HEK293 (cell line): Measurements from ENCODE around the gene UCN2.

ENCODE experiments used
- INSM2 ChIP-seq: fragments of 450-650 bp; formaldehyde crosslinking; IDR thresholded peaks from 2 replicates; pipeline ENCODE4 v1.5.1; 2016; ENCODE audit warnings: missing biosample characterization, missing genetic modification characterization
- KLF9 ChIP-seq: fragments of 450-650 bp; formaldehyde crosslinking; IDR thresholded peaks from 2 replicates; pipeline ENCODE4 v1.5.1; 2016; ENCODE audit warnings: missing biosample characterization, missing genetic modification characterization, low read depth
- ZBTB26 ChIP-seq: fragments of 450-650 bp; formaldehyde crosslinking; optimal IDR thresholded peaks from 2 replicates; pipeline ENCODE3; 2016; ENCODE audit warnings: missing biosample characterization, mild to moderate bottlenecking, missing genetic modification characterization
- ZNF274 ChIP-seq, 2 experiments: fragments of 200-500 bp in 1 of 2; fragments of 450-650 bp in 1 of 2; sonication (Bioruptor generic) in 1 of 2; formaldehyde crosslinking in 1 of 2; IDR thresholded peaks; 2 replicates each; pipeline versions ENCODE4 v1.5.1 to v1.6.1; 2014 to 2016; ENCODE audit warnings: borderline replicate concordance in 1 of 2, inconsistent platforms in 1 of 2, low read length in 1 of 2, missing biosample characterization in 1 of 2, missing genetic modification characterization in 1 of 2
- ZNF398 ChIP-seq: fragments of 450-650 bp; formaldehyde crosslinking; IDR thresholded peaks from 2 replicates; pipeline ENCODE4 v1.5.1; 2017; ENCODE audit warnings: missing biosample characterization, missing genetic modification characterization
- ZNF837 ChIP-seq: fragments of 450-650 bp; formaldehyde crosslinking; IDR thresholded peaks from 2 replicates; pipeline ENCODE4 v1.5.1; 2016; ENCODE audit warnings: missing biosample characterization, missing genetic modification characterization
- TF ChIP-seq, protein P1 (sequence below): fragments of 450-650 bp; formaldehyde crosslinking; IDR thresholded peaks from 2 replicates; pipeline ENCODE4 v1.5.1; 2016; ENCODE audit warnings: missing biosample characterization, missing genetic modification characterization

- TF ChIP-seq KLF9, result no peak
- no peak for TF ChIP-seq ZBTB26 (tag by site-specific recombination)
- no peak for TF ChIP-seq ZNF398 (tag by site-specific recombination)
- TF ChIP-seq, protein P1, sequence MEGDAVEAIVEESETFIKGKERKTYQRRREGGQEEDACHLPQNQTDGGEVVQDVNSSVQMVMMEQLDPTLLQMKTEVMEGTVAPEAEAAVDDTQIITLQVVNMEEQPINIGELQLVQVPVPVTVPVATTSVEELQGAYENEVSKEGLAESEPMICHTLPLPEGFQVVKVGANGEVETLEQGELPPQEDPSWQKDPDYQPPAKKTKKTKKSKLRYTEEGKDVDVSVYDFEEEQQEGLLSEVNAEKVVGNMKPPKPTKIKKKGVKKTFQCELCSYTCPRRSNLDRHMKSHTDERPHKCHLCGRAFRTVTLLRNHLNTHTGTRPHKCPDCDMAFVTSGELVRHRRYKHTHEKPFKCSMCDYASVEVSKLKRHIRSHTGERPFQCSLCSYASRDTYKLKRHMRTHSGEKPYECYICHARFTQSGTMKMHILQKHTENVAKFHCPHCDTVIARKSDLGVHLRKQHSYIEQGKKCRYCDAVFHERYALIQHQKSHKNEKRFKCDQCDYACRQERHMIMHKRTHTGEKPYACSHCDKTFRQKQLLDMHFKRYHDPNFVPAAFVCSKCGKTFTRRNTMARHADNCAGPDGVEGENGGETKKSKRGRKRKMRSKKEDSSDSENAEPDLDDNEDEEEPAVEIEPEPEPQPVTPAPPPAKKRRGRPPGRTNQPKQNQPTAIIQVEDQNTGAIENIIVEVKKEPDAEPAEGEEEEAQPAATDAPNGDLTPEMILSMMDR (tag by site-specific recombination), result no peak
- no peak for TF ChIP-seq ZNF837 (tag by site-specific recombination)
- TF ChIP-seq INSM2 (tag by site-specific recombination), result no peak
- no peak for TF ChIP-seq ZNF274 (IDR thresholded peaks at IDR 0.05; ENCODE audit: low read length)
- no peak for TF ChIP-seq ZNF274 (tag by site-specific recombination; IDR thresholded peaks at IDR 0.05; ENCODE audit: borderline replicate concordance)
Observed at GRCh38 chr3:48565186-48565585, 1.6 kb upstream of the UCN2 start.
